ENCODE results near the gene PPP1R16B. TPM values are rescaled to one million over a fixed set of nuclear protein-coding genes. Genes with fewer than 3 reads are reported as not detected.
"Not testable (repeated sequence)": the region's sequence is repeated elsewhere in the genome, so short reads cannot be mapped to it uniquely, and the experiment has no call there.

PPP1R16B gene
- total RNA-seq, 1 donor from 2014 or later, result not detected

- H3K27me3 Mint-ChIP-seq (ENCODE audit: unreplicated experiment), result peaks cover 63% of the 10 kb centered on the region
- no peak overlapping the region for H3K4me3 Mint-ChIP-seq (ENCODE audit: unreplicated experiment)
- H3K27ac Mint-ChIP-seq (ENCODE audit: unreplicated experiment), result no peak overlapping the region
- DNase-seq (ENCODE audit: extremely low spot score, unreplicated experiment), result no peak
- peaks cover 2% of the 10 kb centered on the region for H3K4me1 Mint-ChIP-seq (ENCODE audit: unreplicated experiment)
- H3K36me3 Mint-ChIP-seq (ENCODE audit: unreplicated experiment), result no peaks in the 10 kb centered on the region
- TF ChIP-seq CTCF (IDR thresholded peaks at IDR 0.05), result no peak
- H3K9me3 Mint-ChIP-seq (ENCODE audit: unreplicated experiment), result no peaks in the 10 kb centered on the region
These were observed 5.6 kb downstream of the PPP1R16B start for GRCh38 chr20:38810926-38811630.

- TF ChIP-seq CTCF (IDR thresholded peaks at IDR 0.05), result no peak
- Mint-ChIP-seq H3K27ac (ENCODE audit: unreplicated experiment) (no peak overlapping the region), H3K4me3 (ENCODE audit: unreplicated experiment) (no peak overlapping the region), H3K9me3 (ENCODE audit: unreplicated experiment) (no peaks in the 10 kb centered on the region), H3K4me1 (ENCODE audit: unreplicated experiment) (peaks cover 2% of the 10 kb centered on the region), H3K27me3 (ENCODE audit: unreplicated experiment) (peaks cover 70% of the 10 kb centered on the region), H3K36me3 (ENCODE audit: unreplicated experiment) (no peaks in the 10 kb centered on the region)
- no peak for DNase-seq (ENCODE audit: extremely low spot score, unreplicated experiment)
These were observed 6.3 kb downstream of the PPP1R16B start for GRCh38 chr20:38811769-38812168.

GRCh38 chr20:38812182-38812581 is 6.7 kb downstream of the PPP1R16B start:
- no peak for DNase-seq (ENCODE audit: extremely low spot score, unreplicated experiment)
- TF ChIP-seq CTCF (IDR thresholded peaks at IDR 0.05), result no peak
- H3K9me3 Mint-ChIP-seq (ENCODE audit: unreplicated experiment), result no peaks in the 10 kb centered on the region
- H3K36me3 Mint-ChIP-seq (ENCODE audit: unreplicated experiment), result no peaks in the 10 kb centered on the region
- no peak overlapping the region for H3K27ac Mint-ChIP-seq (ENCODE audit: unreplicated experiment)
- H3K4me1 Mint-ChIP-seq (ENCODE audit: unreplicated experiment), result no peaks in the 10 kb centered on the region
- H3K4me3 Mint-ChIP-seq (ENCODE audit: unreplicated experiment), result no peak overlapping the region
- H3K27me3 Mint-ChIP-seq (ENCODE audit: unreplicated experiment), result peaks cover 70% of the 10 kb centered on the region

GRCh38 chr20:38812709-38813573 is 7.4 kb downstream of the PPP1R16B start:
- Mint-ChIP-seq H3K27me3 (ENCODE audit: unreplicated experiment) (peaks cover 62% of the 10 kb centered on the region), H3K9me3 (ENCODE audit: unreplicated experiment) (no peaks in the 10 kb centered on the region), H3K4me3 (ENCODE audit: unreplicated experiment) (no peak overlapping the region), H3K4me1 (ENCODE audit: unreplicated experiment) (no peaks in the 10 kb centered on the region), H3K36me3 (ENCODE audit: unreplicated experiment) (no peaks in the 10 kb centered on the region), H3K27ac (ENCODE audit: unreplicated experiment) (no peak overlapping the region)
- TF ChIP-seq CTCF (IDR thresholded peaks at IDR 0.05), result no peak
- DNase-seq (ENCODE audit: extremely low spot score, unreplicated experiment), result no peak

- H3K4me3 Mint-ChIP-seq (ENCODE audit: unreplicated experiment); DNase-seq (ENCODE audit: extremely low spot score, unreplicated experiment); H3K9me3 Mint-ChIP-seq (ENCODE audit: unreplicated experiment); H3K36me3 Mint-ChIP-seq (ENCODE audit: unreplicated experiment); H3K4me1 Mint-ChIP-seq (ENCODE audit: unreplicated experiment); H3K27ac Mint-ChIP-seq (ENCODE audit: unreplicated experiment): not testable (repeated sequence)
- H3K27me3 Mint-ChIP-seq (ENCODE audit: unreplicated experiment), result peaks cover 60% of the 10 kb centered on the region
These were observed 8.1 kb downstream of the PPP1R16B start for GRCh38 chr20:38813574-38813962.
